H1 (cell line): Measurements from ENCODE around the gene ALPP. TPM values are rescaled to one million over a fixed set of nuclear protein-coding genes. Genes with fewer than 3 reads are reported as not detected.

Experiments
- CTCF ChIA-PET: fragments of 300-600 bp; sonication (Branson Sonifier 250); formaldehyde crosslinking; loops from one replicate; lab custom pipeline; 2021; ENCODE audit not compliant: partially characterized antibody; lab: Charles Lee
- POLR2A ChIA-PET: fragments of 300-600 bp; sonication (Branson Sonifier 250); formaldehyde crosslinking; loops from one replicate; lab custom pipeline; 2021; ENCODE audit warnings: inconsistent platforms; ENCODE audit not compliant: partially characterized antibody; lab: Charles Lee
- DNase-seq, 2 experiments: peaks; one replicate each; pipeline versions ENCODE4 v3.0.0 to v3.0.0-alpha.2; 2010 to 2022; ENCODE audit warnings: low spot score in 2 of 2, low read depth in 1 of 2, mixed read lengths in 1 of 2
- FAIRE-seq: peaks from 2 replicates; lab custom pipeline; 2011; peaks lifted over from hg19 to GRCh38; lab: Jason Lieb, UNC
- H2AFZ ChIP-seq: 2 replicates; pipeline ENCODE4 v1.8.1; 2012; ENCODE audit warnings: low read length, inconsistent platforms
- H2AK5ac ChIP-seq: 2 replicates; pipeline ENCODE4 v1.6.1; 2013; ENCODE audit warnings: low read depth, low read length
- H2BK120ac ChIP-seq: replicated peaks from 2 replicates; pipeline ENCODE3; 2013; ENCODE audit warnings: low read depth, low read length, inconsistent platforms
- H2BK12ac ChIP-seq: 2 replicates; pipeline ENCODE4 v1.6.1; 2013; ENCODE audit warnings: low read depth, low read length
- H2BK15ac ChIP-seq: 2 replicates; pipeline ENCODE4 v1.6.1; 2013; ENCODE audit warnings: low read length
- H2BK20ac ChIP-seq: 2 replicates; pipeline ENCODE4 v1.6.1; 2013; ENCODE audit warnings: low read length
- H2BK5ac ChIP-seq: 2 replicates; pipeline ENCODE4 v1.6.1; 2013; ENCODE audit warnings: low read depth, low read length
- H3K14ac ChIP-seq: 2 replicates; pipeline ENCODE4 v1.6.1; 2013; ENCODE audit warnings: inconsistent platforms; ENCODE audit not compliant: insufficient read length
- H3K18ac ChIP-seq: 2 replicates; pipeline ENCODE4 v1.6.1; 2013; ENCODE audit warnings: low read length; ENCODE audit errors: extremely low read depth
- H3K23ac ChIP-seq: 2 replicates; pipeline ENCODE4 v1.6.1; 2013; ENCODE audit warnings: inconsistent platforms; ENCODE audit not compliant: insufficient read length
- H3K23me2 ChIP-seq: 2 replicates; pipeline ENCODE4 v1.6.1; 2013; ENCODE audit warnings: low read depth, low read length
- H3K27ac ChIP-seq: 2 replicates; pipeline ENCODE4 v1.6.1; 2011; ENCODE audit warnings: low read depth, low read length, inconsistent platforms
- H3K27me3 ChIP-seq, 4 experiments: replicated peaks in 1 of 4; 1 replicate in 1 of 4; 2 replicates in 3 of 4; pipeline versions ENCODE4 v1.6.1 to v1.8.1; 2011 to 2013; ENCODE audit warnings: low read length in 3 of 4, mild to moderate bottlenecking in 3 of 4, inconsistent platforms in 2 of 4, mixed read lengths in 2 of 4, moderate library complexity in 1 of 4; ENCODE audit not compliant: control insufficient read depth in 3 of 4, insufficient read depth in 3 of 4; ENCODE audit errors: extremely low read depth in 1 of 4
- H3K36me3 ChIP-seq, 4 experiments: 2 replicates each; pipeline versions ENCODE4 v1.6.1 to v1.8.1; 2011 to 2013; ENCODE audit warnings: mild to moderate bottlenecking in 4 of 4, low read length in 3 of 4, moderate library complexity in 2 of 4, control low read depth in 1 of 4, inconsistent platforms in 1 of 4; ENCODE audit not compliant: insufficient read depth in 4 of 4, control insufficient read depth in 2 of 4
- H3K4ac ChIP-seq: replicated peaks from 2 replicates; pipeline ENCODE3; 2013; ENCODE audit warnings: low read length, low read depth, mixed read lengths, inconsistent platforms; ENCODE audit not compliant: insufficient read length
- H3K4me1 ChIP-seq, 4 experiments: replicated peaks in 1 of 4; 1 replicate in 1 of 4; 2 replicates in 3 of 4; pipeline versions ENCODE4 v1.6.1 to v1.8.1; 2011 to 2013; ENCODE audit warnings: low read length in 3 of 4, inconsistent platforms in 2 of 4, mixed read lengths in 1 of 4; ENCODE audit not compliant: insufficient read depth in 4 of 4, control insufficient read depth in 3 of 4
- H3K4me2 ChIP-seq, 2 experiments: 2 replicates each; pipeline versions ENCODE4 v1.6.1 to v1.8.1; 2011 to 2013; ENCODE audit warnings: low read depth in 2 of 2, low read length in 2 of 2, control low read depth in 1 of 2, inconsistent platforms in 1 of 2, mild to moderate bottlenecking in 1 of 2; ENCODE audit not compliant: insufficient read depth in 1 of 2
- H3K4me3 ChIP-seq, 4 experiments: fragments of 200-600, 300-600 bp in 1 of 4; sonication (generic), shearing (Covaris generic), sonication (Bioruptor Twin) in 1 of 4; 2 replicates each; pipeline versions ENCODE4 v1.5.1 to v1.8.1; 2011 to 2016; ENCODE audit warnings: low read length in 4 of 4, low read depth in 3 of 4, control low read depth in 2 of 4, inconsistent platforms in 2 of 4, mild to moderate bottlenecking in 2 of 4, mixed read lengths in 1 of 4, moderate library complexity in 1 of 4; ENCODE audit not compliant: insufficient read depth in 2 of 4; ENCODE audit errors: extremely low read depth in 1 of 4
- H3K56ac ChIP-seq: replicated peaks from 2 replicates; pipeline ENCODE3; 2013; ENCODE audit warnings: low read depth, mild to moderate bottlenecking, mixed read lengths, low read length, inconsistent platforms; ENCODE audit not compliant: insufficient read length
- H3K79me1 ChIP-seq: 2 replicates; pipeline ENCODE4 v1.6.1; 2013; ENCODE audit warnings: low read depth, low read length, control low read depth
- H3K79me2 ChIP-seq, 2 experiments: 2 replicates each; pipeline versions ENCODE4 v1.6.1 to v1.8.1; 2012 to 2013; ENCODE audit warnings: low read length in 2 of 2, mild to moderate bottlenecking in 2 of 2, inconsistent platforms in 1 of 2; ENCODE audit not compliant: insufficient read depth in 2 of 2, control insufficient read depth in 1 of 2
- H3K9ac ChIP-seq, 4 experiments: replicated peaks in 1 of 4; 1 replicate in 1 of 4; 2 replicates in 3 of 4; pipeline versions ENCODE4 v1.6.1 to v1.8.1; 2011 to 2013; ENCODE audit warnings: low read depth in 3 of 4, low read length in 3 of 4, control low read depth in 2 of 4, mild to moderate bottlenecking in 2 of 4, moderate library complexity in 2 of 4, inconsistent platforms in 1 of 4; ENCODE audit errors: extremely low read depth in 1 of 4
- H3K9me3 ChIP-seq, 2 experiments: 2 replicates each; pipeline versions ENCODE4 v1.6.1 to v1.8.1; 2012 to 2013; ENCODE audit warnings: mild to moderate bottlenecking in 2 of 2, moderate library complexity in 2 of 2, control low read depth in 1 of 2, inconsistent platforms in 1 of 2, low read depth in 1 of 2, low read length in 1 of 2, mixed read lengths in 1 of 2; ENCODE audit not compliant: insufficient read depth in 2 of 2
- H4K20me1 ChIP-seq, 2 experiments: replicated peaks in 1 of 2; 2 replicates each; pipeline versions ENCODE3 to v1.8.1; 2011 to 2013; ENCODE audit warnings: inconsistent platforms in 2 of 2, low read length in 2 of 2, mild to moderate bottlenecking in 1 of 2; ENCODE audit not compliant: insufficient read depth in 2 of 2, control insufficient read depth in 1 of 2
- H4K5ac ChIP-seq: 2 replicates; pipeline ENCODE4 v1.6.1; 2013; ENCODE audit warnings: low read length, low read depth, mixed read lengths, inconsistent platforms; ENCODE audit not compliant: insufficient read length
- H4K8ac ChIP-seq: 2 replicates; pipeline ENCODE4 v1.8.0; 2013; ENCODE audit warnings: mild to moderate bottlenecking, moderate library complexity, low read length, inconsistent platforms; ENCODE audit not compliant: insufficient read depth; ENCODE audit errors: extremely low read depth
- H4K91ac ChIP-seq: replicated peaks from 2 replicates; pipeline ENCODE3; 2013; ENCODE audit warnings: low read length, mixed read lengths, inconsistent platforms; ENCODE audit not compliant: insufficient read length
- ATF3 ChIP-seq: IDR thresholded peaks from 2 replicates; pipeline ENCODE4 v1.6.1; 2011; ENCODE audit warnings: low read depth, mild to moderate bottlenecking, low read length; ENCODE audit not compliant: insufficient read depth
- CREB1 ChIP-seq: IDR thresholded peaks from 2 replicates; pipeline ENCODE4 v1.6.1; 2012; ENCODE audit warnings: inconsistent platforms
- POLR2A ChIP-seq, 2 experiments: IDR thresholded peaks; 1 replicate in 1 of 2; 2 replicates in 1 of 2; pipeline ENCODE4 v1.6.1; 2011; ENCODE audit warnings: low read depth in 2 of 2, low read length in 2 of 2, mild to moderate bottlenecking in 2 of 2; ENCODE audit errors: control extremely low read depth in 1 of 2
- RBBP5 ChIP-seq: IDR thresholded peaks from 2 replicates; pipeline ENCODE4 v1.7.1; 2012; ENCODE audit warnings: low read depth, mild to moderate bottlenecking, inconsistent platforms, low read length, moderate library complexity, borderline replicate concordance
- TAF1 ChIP-seq: IDR thresholded peaks from 2 replicates; pipeline ENCODE4 v1.6.1; 2011; ENCODE audit warnings: mild to moderate bottlenecking, low read depth, low read length
- USF2 ChIP-seq: IDR thresholded peaks from 2 replicates; pipeline ENCODE4 v1.6.1; 2011; ENCODE audit warnings: low read length, improper control_type of control experiment
- WGBS, 2 experiments: shearing (Covaris generic) in 1 of 2; methylation state at CpG; one replicate each; pipeline versions ENCODE4 v1.1.6 to v1.1.7; 2013 to 2015; ENCODE audit warnings: low lambda C conversion rate in 2 of 2, mixed read lengths in 2 of 2, inconsistent platforms in 1 of 2, low coverage in 1 of 2, missing lambda C conversion rate in 1 of 2; ENCODE audit not compliant: insufficient replicate concordance in 2 of 2, insufficient coverage in 1 of 2, insufficient read length in 1 of 2; ENCODE audit errors: extremely low coverage in 1 of 2, missing lambda C conversion rate in 1 of 2; 5-methylcytosine and 5-hydroxymethylcytosine counted together
- polyA plus RNA-seq, 7 experiments: library from polyadenylated mRNA; depleted of rRNA in 3 of 7; stranded (reverse) in 5 of 7; unstranded in 2 of 7; fragments of >200 nt in 5 of 7; fragments of 200-250 nt in 2 of 7; gene quantifications; 1 replicate in 5 of 7; 2 replicates in 1 of 7; 4 replicates in 1 of 7; pipeline versions ENCODE4 v1.2.1 to v1.2.3, GENCODE V29; 2011 to 2013; ENCODE audit warnings: missing spikeins in 2 of 7, mixed read lengths in 2 of 7
- total RNA-seq: library from RNA; stranded (reverse); fragmentation: NEBNext Ultra II Directional; extraction: Animal tissue kit (Norgen Biotek cat#: 25700); gene quantifications from 2 replicates; pipeline ENCODE4 v1.2.1, GENCODE V29; 2021

The ALPP gene
- total and polyA plus RNA-seq, 2 of the 8 experiments (the other 6 are each of a cell fraction or from before 2014, with no cell fraction given), result 0.15 TPM

GRCh38 chr2:232372231-232373208, 6.0 kb upstream of the ALPP start:
- Histone ChIP-seq H2BK12ac (no peak overlapping the region), H3K14ac (no peak overlapping the region), H3K4me1 (peaks cover 0 to 23% (median 11%) of the 10 kb centered on the region in 4 experiments; a peak in 6 of 7 replicates), H3K79me1 (no peaks in the 10 kb centered on the region), H2BK5ac (no peak overlapping the region), H3K4ac (no peak overlapping the region), H3K18ac (no peak overlapping the region), H2BK20ac (0 out of 2 replicates have a peak overlapping the region, but pooled peaks have one; percentile 15), H3K27ac (no peak overlapping the region), H3K9ac (no peak overlapping the region), H4K91ac (no peak overlapping the region), H2AFZ (no peak overlapping the region), H3K56ac (no peak overlapping the region), H3K27me3 (no peaks in the 10 kb centered on the region), H3K4me3 (no peak overlapping the region), H3K9me3 (no peaks in the 10 kb centered on the region), H2BK120ac (no peak overlapping the region), H4K5ac (no peak overlapping the region), H3K36me3 (no peaks in the 10 kb centered on the region), H3K23ac (no peak overlapping the region), H3K23me2 (no peaks in the 10 kb centered on the region), H3K4me2 (no peak overlapping the region), H2AK5ac (no peak overlapping the region), H4K20me1 (no peaks in the 10 kb centered on the region), H4K8ac (no peak overlapping the region), H3K79me2 (no peaks in the 10 kb centered on the region), H2BK15ac (no peak overlapping the region)
- FAIRE-seq (no peak), DNase-seq (no peak)
- POLR2A ChIA-PET, result interaction anchor here (1.4 to 1.7 kb wide), 3 partner anchors 20 to 47 kb away, joined by 3 to 4 read pairs (median 3); no protein-coding TSS in a partner anchor
- CTCF ChIA-PET, result interaction anchor here (0.6 to 8.3 kb wide), 25 partner anchors 7 to 788 kb away, joined by 3 to 88 read pairs (median 4); no protein-coding TSS in a partner anchor
- WGBS, 2 experiments, result 92% methylated on average over 18 of the region's 18 CpGs; no CpG with 5 or more reads in 1 of the 2 experiments
- no peak for TF ChIP-seq CREB1
- no peak for TF ChIP-seq ATF3
- TF ChIP-seq USF2, result no peak
- no peak for TF ChIP-seq TAF1
- TF ChIP-seq POLR2A (IDR thresholded peaks at IDR 0.05; ENCODE audit: control extremely low read depth in 1 of 2, low read depth in 2 of 2, low read length in 2 of 2), result no peak
- TF ChIP-seq RBBP5, result no peak
